ENCODE data around the gene MED29. TPM values are rescaled to one million over a fixed set of nuclear protein-coding genes. Genes with fewer than 3 reads are reported as not detected.

MED29 gene
- total and polyA plus RNA-seq, 2 of the 4 experiments (the other 2 are of a cell fraction): 17.6 to 28.8 TPM

DNA sequence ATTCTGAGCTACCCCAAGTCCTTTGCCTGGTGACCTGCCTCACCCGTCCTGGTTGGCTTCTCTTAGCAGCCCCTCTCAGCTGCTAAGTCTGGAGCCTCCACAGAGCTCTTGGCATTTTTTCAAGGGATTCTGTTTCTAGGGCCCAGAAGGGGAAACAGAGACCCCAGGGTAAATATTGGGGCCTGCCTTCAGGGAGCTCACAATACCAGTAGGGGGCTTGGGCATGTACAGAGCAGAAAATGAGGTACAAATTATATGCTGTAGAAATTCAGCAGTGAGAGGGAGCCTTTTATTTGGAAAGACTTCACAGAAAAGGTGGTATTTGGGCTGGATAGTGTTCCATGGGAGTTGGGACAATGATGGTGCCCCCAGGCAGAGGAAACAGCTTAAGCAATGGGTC, 45.2 kb upstream of the MED29 start:
- H3K79me1 ChIP-seq (ENCODE audit: low read depth in 1 of 2, low read length in 2 of 2): peaks cover 31 to 83% of the 10 kb centered on the region in 2 experiments
- no peak overlapping the region for H3K4ac ChIP-seq (ENCODE audit: low read depth, low read length)
- no peak overlapping the region for H4K91ac ChIP-seq (ENCODE audit: insufficient read depth, low read depth, low read length)
- H3K9ac ChIP-seq (ENCODE audit: low read depth, low read length): no peak overlapping the region
- CTCF ChIA-PET: interaction anchor here (0.5 kb wide), 1 partner anchor 253 kb away, joined by 3 read pairs; no protein-coding TSS in a partner anchor
- no peak overlapping the region for H3K18ac ChIP-seq (ENCODE audit: low read depth, low read length)
- H3K4me1 ChIP-seq (ENCODE audit: control insufficient read depth, insufficient read depth, low read length): peaks cover 17% of the 10 kb centered on the region
- H2BK5ac ChIP-seq (ENCODE audit: low read depth, low read length, poor library complexity, severe bottlenecking): no peak overlapping the region
- H2AFZ ChIP-seq (replicated peaks; ENCODE audit: low read length, poor library complexity): no peak overlapping the region
- H2AK5ac ChIP-seq (ENCODE audit: low read depth, low read length): no peak overlapping the region
- dilution Hi-C loops (cut with HindIII; ENCODE audit: low sequenced_read_pairs, unreplicated experiment) (no loop called here), in situ Hi-C loops (cut with MboI; ENCODE audit: low sequenced_read_pairs) (no loop called here), intact Hi-C loops (cut with micrococcal nuclease) (no loop called here)
- POLR2A ChIA-PET (ENCODE audit: unreplicated experiment): no interaction called here
- H2BK15ac ChIP-seq (ENCODE audit: low read depth, low read length): no peak overlapping the region
- H2AK9ac ChIP-seq (replicated peaks; ENCODE audit: low read depth, low read length, poor library complexity): no peak overlapping the region
- H3K36me3 ChIP-seq (ENCODE audit: control insufficient read depth, insufficient read depth, low read length): peaks cover 14% of the 10 kb centered on the region
- no peak overlapping the region for H4K5ac ChIP-seq (ENCODE audit: low read depth, low read length)
- H3K27ac ChIP-seq (ENCODE audit: insufficient read depth, low read length): no peak overlapping the region
- no CpG with 5 or more reads among the region's 1 CpG for WGBS, 2 experiments (ENCODE audit: extremely low coverage in 2 of 2, insufficient read length in 1 of 2)
- H3K9me3 ChIP-seq (ENCODE audit: control insufficient read depth, insufficient read depth, low read length): no peaks in the 10 kb centered on the region
- no peak overlapping the region for H4K8ac ChIP-seq (ENCODE audit: low read depth in 2 of 2, low read length in 2 of 2)
- no peak overlapping the region for H3K4me3 ChIP-seq (ENCODE audit: insufficient read depth, low read depth, low read length)
- H3K4me2 ChIP-seq (ENCODE audit: low read depth, low read length): no peak overlapping the region
- H3K9me1 ChIP-seq (ENCODE audit: insufficient read depth, low read length): peaks cover 18% of the 10 kb centered on the region
- 0 out of 2 replicates have a peak overlapping the region, but pooled peaks have one; percentile 55 for H3K23ac ChIP-seq (ENCODE audit: low read depth, low read length)
- H4K20me1 ChIP-seq (ENCODE audit: insufficient read depth, low read length): peaks cover 55% of the 10 kb centered on the region
- H3K56ac ChIP-seq (ENCODE audit: extremely low read depth, insufficient read depth, low read length): no peak overlapping the region
- BruUV-seq (replicated peaks): no TSS peak
- H2BK120ac ChIP-seq (ENCODE audit: low read depth, low read length): no peak overlapping the region
- ATAC-seq (ENCODE audit: low read depth) (no peak), DNase-seq (no peak)
- H3K27me3 ChIP-seq (ENCODE audit: control insufficient read depth, insufficient read depth, low read length): no peaks in the 10 kb centered on the region
- H2BK20ac ChIP-seq (ENCODE audit: low read depth, low read length): no peak overlapping the region
- H3K14ac ChIP-seq (replicated peaks; ENCODE audit: low read depth, low read length): no peak overlapping the region
- no peak for TF ChIP-seq FOS (IDR thresholded peaks at IDR 0.05; ENCODE audit: low read depth, low read length)
